Fibroblast of skin of left quadriceps (primary cell): ENCODE measurements around the gene CCDC170.
"Not testable (repeated sequence)": the region's sequence is repeated elsewhere in the genome, so short reads cannot be mapped to it uniquely, and the experiment has no call there.

Experiments
- DNase-seq, 2 experiments: peaks; one replicate each; pipeline ENCODE4 v3.0.0-alpha.2; 2013; ENCODE audit warnings: low read depth in 2 of 2

Gene CCDC170

DNA sequence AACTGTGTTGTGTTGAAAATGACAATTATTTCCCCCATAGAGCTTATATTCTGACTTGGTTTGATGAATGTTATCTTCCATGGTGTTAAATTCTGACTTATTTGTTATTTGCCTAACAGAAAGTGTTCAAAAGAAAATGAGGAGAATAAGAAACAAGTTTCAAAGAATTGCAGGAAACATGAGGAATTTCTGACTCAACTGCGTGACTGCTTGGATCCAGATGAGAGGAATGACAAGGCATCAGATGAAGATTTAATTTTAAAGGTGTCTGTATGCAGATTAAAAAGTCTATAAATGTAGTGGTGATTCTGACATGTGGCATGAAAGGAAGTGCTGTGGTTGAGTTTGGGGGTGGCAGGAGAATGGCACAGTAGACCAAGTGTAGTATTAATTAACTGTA lies 50.6 kb downstream of the CCDC170 start:
- DNase-seq = no peak

DNA sequence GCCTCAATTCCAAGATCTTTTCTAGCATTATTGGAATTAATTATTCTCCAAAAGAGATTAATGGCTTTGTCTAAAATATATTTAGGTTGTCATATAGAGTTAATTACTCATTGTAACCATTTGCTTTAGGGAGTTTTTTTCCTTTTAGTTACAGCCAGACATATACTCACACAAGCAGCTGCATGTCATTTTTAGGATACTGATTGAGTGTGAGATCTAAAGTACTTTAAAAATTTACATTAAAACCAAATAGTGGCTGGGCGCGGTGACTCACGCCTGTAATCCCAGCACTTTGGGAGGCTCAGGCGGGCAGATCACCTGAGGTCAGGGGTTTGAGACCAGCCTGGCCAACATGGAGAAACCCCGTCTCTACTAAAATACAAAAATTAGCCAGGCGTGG lies 51.1 kb downstream of the CCDC170 start:
- not testable (repeated sequence) for DNase-seq

DNA sequence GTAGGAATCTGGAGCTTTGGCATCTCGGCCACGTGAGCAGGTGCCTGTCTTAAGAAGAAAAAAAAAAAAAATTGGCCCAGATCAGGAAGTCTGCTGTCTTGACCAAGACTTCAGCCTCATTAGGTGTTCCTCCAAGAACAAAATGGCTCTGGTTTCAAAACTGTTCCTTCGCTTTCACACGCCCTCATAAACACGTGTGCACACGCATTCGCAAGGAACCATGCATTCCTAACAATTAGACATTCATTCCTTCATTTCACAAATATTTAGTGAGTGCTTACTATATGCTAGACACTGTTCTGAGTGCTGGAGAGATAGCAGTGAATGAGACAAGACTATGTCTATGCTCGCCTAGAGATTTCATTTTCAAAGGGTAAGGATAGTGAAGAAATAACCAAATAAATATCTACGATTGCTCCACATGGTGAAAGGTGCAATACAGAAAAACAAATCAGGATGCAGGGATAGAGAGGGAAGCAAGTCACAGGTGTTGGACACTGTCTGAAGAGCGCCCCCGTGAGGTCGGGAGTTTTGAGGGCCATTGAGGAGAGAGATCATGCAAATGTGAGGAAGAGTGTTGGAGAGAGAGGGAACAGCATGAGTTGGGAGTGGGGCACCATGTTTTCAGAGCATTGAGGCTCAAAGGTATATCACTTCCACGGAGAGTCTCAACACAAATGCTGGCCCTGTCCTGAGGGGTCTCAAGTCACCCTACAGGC lies 53.3 kb downstream of the CCDC170 start:
- no peak for DNase-seq

DNA sequence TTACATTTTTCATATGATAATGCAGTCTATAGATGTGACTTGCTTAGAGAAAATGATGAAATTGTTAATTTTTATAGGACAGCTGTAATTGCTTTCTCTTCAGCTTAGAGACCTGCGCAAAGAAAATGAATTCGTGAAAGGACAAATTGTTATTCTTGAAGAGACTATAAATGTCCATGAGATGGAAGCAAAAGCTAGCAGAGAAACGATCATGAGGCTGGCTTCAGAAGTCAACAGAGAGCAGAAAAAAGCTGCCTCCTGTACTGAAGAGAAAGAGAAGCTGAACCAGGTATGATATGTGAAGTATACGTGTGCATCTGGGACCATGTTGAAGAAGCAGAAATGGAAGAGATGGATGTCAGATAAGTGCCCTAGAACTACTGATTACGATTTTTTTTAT lies 54.4 kb downstream of the CCDC170 start:
- no peak for DNase-seq

DNA sequence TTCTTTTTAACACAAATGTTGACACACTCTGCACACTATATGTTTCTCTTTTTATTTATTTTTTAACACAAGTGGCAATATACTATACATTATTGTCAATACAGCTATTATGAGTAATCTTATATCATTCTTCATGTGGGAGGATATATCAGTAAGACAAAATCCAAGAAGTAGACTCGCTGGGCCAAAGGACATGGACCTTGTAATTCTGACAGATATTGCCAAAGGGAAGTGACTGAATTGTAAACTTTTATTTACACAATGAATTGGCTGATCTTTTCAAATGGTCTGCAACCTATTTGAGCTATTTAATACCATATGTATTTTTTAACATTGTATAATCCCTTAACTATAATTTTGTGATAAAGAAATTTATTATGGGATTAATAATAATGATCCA lies 56.0 kb downstream of the CCDC170 start:
- DNase-seq = no peak

DNA sequence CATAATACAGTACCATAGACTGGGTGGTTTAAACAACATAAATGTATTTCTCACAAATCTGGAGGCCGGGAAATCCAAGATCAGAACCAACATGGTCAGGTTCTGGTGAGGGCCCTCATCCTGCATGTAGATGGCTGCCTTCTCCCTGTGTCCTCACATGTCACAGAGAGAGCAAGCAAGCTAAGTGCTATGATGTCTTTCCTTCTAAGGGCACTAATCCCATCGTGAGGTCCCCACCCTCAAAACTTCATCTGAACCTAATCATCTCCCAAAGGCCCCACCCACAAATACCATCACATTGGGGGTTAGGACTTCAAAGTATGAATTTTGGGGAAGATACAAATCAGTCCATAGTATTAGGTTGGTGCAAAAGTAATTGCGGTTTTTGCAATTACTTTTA lies 56.8 kb downstream of the CCDC170 start:
- no peak for DNase-seq

DNA sequence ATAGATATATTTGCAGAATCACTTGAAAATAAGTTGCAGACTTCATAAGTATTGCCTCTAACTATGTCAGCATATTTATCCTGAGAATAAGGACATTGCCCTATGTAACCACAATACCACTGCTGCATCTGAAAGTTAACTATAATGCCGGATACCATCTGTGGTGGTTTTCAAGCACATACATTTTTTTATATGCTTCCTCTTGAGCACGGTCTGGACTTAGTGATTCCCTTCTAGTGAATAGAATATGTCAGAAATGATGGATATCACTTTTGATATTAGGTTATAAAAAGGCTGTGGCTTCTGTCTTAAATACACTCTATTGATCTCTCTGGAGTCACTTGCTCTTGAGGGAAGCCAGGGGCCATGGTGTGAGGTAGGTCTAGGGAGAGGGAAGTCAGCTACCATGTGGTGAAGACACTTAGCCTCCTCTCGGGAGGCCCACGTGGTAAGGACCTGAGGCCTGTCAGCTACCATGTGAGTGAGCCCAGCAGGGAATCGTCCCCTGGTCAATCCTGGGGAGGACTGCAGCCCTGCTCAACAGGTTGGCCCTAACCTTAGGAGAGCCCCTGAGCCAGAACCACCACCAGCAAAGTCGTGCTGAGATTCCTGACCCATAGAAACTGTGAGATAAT lies 57.5 kb downstream of the CCDC170 start:
- no peak for DNase-seq

DNA sequence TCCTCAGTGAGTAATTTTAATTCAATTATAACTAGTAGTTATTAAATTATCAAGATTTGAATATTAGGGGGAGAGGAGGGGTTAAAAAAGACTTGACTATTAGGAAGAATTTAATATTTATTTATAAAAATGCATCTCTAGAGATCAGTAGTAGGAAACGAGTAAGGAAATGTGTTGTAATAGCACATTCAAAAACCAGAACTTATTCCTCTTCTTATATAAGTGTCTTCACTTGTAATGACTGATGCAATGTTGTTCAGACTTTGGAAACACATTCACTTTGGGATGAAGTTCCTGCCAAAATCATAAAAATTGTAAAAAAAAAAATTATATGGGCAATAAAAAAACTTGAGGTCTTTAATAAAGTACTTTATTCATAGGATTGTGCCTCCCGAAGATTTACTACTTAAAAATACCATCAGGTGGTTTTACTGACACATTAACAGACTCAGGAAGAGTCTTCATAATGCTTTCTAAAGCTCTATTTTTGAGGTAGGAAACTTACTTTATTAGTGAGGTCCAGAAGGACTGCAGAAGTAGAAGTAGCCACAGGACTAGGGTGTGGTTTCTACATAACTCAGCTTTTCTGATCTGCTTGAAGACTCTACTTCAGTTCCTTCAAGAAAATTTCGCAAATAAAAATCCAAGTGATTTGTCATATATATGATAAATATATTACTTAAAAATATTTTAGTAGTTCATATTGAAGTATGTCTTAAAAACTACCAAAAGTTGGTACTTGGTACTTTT lies 59.8 kb downstream of the CCDC170 start:
- DNase-seq = no peak

DNA sequence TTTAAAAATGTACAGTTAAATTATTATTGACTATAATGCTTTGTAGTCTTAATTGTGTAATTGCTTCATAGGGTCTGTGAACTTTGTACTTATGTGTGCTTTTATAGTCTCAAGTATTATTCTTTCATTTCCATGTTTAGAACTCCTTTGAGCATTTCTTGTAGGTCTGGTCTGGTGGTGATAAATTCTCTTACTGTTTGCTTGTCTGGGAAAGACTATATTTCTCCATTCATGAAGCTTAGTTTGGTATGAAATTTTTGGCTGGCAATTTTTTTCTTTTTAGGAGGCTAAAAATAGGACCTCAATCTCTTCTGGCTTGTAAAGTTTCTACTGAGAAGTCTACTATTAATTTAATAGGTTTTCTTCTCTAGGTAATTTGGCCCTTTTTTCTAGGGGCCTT lies 67.4 kb downstream of the CCDC170 start:
- DNase-seq = no peak

DNA sequence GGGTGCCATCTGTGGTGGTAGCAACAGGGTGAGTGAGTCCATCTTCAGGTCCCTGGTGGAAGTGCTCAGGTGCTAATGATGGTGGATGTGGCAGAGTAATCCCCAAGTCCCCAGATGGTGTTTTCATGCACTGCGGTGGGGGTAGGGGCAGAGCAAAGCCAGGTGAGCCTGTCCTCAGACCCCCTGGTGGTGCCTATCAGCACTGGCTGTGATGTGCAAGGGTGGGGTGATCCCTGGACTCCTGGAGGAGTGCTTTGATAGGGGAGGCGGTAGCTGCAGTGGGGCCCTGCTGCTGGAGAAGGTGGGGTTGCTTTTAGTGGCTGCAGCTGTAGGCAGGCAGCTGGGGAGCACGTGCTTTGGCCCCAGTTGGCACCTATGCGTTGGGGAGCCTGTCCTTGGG lies 70.8 kb downstream of the CCDC170 start:
- no peak for DNase-seq

DNA sequence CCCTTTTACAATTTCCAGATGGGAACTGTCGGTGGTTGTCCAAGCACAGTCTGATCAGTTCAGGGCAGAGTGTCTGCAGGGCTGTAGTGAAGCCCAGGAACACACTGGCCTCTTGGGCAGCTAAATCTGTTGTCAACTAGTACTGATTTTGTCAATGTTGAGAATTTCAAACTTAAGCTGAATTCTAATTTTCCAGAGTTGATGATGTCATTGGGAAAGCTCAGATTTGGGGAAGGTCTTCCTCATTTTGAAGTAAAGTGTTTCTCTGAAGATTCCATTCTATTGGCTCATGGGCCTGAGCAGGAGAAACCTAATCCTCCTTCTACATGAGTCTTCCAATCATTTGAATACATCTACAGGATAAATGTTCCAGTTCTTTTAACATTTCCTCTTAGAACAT lies 72.1 kb downstream of the CCDC170 start:
- no peak for DNase-seq

DNA sequence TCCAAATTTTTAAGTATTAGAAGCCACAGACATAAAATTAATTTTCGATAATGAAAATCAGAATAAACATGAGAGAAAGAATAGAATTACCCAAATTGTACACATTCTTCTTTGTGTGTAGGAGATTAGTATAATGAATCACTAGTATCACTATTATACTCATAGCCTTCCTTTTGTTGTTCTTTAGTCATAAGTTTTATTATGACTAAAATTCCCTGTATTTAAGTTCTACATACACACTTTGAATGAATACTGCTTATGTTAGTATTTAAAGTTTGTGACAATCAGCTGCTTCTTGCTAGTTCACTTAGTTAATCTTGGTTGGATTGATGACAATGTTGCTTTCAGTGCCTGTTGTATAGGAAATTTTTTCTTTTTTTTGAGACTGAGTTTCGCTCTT lies 72.7 kb downstream of the CCDC170 start:
- no peak for DNase-seq

DNA sequence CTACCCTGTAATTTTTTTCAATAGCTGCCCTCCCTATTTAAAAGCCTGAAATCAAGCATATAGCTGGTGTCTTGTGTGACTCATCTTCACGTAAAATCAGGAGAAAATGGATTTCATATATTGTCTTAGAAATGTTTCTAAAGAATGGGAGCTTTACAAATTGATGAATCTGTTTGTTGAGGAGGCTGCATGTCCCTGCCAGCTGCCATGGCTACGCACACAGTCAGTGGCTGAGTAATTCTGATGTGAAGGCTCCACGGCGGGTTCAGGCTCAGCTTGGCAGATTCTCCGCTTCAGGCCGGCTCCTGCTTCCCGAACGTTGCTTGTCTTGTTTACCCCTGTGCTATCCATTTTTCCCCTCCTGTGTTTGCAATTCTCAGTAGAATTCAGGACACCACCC lies 82.8 kb downstream of the CCDC170 start:
- no peak for DNase-seq

DNA sequence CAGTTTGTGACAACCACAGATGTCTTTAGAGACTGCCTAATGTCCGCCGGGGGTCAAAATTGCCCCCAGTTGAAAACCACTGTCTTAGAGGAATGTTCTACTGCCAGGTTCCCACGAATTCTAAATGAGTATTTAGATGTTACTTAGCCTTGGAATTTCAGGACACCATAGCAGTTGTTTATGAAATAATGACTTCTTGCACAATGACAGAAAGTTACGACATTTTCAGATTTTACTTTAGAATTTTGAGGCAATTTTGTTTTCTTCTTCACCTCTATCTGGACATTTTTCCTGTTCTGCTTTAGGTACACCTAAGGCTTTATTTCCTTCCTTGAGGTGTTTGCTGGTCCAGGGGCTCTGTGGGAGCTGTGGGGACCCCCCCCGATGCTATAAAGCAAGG lies 83.4 kb downstream of the CCDC170 start:
- DNase-seq = no peak

DNA sequence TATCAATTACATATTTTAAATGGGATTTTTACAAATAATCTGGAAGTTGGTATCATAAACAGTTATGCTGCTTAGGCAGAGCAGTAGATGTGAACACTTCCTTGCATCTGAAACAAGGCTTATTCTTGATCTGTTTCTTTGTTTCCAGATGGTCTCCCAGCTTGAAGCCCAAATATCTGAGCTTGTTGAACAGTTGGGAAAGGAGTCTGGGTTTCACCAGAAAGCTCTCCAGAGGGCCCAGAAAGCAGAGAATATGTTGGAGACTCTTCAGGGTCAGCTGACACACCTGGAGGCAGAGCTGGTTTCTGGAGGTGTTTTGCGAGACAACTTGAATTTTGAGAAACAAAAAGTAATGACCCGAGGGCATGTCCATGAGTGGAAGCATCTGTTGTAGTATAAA lies 91.9 kb downstream of the CCDC170 start:
- DNase-seq = no peak

DNA sequence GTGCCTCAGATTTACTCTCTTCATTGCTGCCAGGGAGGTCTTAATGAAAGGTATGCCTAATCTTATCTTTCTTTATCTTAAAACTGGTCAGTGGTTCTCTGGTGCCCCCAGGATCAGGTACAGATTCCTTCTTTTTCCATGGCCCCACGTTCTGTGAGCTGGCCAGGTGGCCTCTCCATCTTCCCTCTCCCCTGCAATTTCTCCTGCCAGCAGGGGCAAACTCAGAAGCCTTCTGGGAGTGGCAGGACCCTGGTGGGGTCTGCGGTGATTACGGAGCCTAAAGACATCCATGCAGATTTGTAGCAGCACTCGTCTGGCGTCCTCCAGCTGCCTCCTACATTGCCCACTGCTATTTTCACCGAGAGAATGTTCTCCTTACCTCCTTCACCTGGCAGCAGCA lies 95.8 kb downstream of the CCDC170 start:
- DNase-seq = no peak

DNA sequence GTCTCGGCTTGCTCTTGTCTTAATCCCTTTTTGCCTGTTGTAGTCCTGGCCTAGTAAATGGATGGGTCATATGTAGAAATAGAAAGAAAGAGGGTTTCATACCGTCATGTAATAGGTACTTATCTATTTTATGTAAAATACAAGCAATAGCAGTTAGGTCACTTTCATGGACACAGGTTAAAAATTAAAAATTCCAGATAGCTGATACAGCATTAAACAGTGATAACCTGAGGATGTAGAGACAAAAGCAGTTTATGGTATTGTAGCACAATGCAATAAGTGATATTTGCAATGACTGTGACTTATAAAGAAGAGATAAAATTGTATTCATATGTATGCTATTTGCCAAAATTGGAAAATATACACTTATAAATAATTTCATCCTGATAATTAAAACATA lies 96.9 kb downstream of the CCDC170 start:
- no peak for DNase-seq

DNA sequence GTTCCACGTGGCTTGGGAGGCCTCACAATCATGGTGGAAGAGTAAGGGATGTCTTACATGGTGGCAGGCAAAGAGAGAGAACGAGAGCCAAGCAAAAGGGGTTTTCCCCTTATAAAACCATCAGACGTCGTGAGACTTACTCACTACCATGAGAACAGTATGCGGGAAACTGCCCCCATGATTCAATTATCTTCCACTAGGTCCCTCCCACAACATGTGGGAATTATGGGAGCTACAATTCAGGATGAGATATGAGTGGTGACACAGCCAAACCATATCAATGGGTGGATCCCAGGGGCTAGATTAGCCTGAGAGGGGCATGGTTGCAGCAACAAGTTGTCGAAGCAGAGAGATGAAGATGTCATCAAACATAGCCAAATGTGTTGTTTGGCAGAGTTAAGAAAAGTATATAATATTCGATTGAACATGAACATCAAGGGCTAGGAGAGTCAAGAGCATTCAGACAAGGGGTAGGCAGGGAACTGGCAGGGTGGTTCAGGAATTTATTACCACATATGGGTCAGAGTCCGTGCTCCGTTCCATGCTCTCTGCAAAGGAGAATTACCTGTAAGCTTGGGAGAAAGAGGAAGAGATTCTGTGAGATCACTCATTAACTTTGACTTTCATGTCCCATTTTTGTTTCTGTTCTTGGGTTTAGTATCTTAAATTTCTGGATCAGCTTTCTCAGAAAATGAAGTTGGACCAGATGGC lies 98.8 kb downstream of the CCDC170 start:
- DNase-seq = no peak

DNA sequence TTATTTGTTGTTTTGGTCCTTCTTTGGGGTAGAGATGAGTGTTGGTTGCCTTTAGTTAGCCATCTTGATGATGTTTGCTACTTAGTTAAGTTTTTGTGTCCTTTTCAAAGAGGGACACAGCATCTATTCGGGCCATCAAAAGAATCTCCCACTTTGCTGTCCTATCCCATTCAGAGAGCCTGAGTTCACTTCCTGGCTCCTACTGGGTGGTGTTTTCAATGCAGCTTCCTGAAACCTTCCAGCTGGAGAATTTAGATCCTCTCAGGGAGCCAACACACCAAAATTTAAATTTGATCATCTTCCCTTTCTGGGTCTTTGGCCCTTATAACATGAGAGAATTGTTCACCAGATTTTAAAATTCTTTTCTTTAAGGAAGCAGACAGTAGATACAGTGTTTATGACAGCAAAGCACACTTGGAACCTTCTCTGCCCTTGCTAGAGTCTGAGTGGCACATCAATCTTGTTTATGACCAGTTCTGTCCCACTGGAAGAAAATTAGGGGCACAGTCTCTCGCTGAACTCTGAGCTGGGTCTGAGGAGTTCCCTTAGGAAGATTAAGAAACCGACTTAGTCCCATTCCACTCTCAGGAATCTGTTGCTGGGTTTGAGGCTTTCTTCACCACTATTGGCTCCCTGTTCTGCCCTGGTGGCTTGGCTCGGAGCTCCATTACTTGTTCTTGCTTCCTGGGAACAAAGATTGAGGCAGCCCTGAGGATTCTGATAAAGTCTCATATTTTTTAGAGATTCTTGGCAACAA lies 115.5 kb downstream of the CCDC170 start:
- DNase-seq = no peak

DNA sequence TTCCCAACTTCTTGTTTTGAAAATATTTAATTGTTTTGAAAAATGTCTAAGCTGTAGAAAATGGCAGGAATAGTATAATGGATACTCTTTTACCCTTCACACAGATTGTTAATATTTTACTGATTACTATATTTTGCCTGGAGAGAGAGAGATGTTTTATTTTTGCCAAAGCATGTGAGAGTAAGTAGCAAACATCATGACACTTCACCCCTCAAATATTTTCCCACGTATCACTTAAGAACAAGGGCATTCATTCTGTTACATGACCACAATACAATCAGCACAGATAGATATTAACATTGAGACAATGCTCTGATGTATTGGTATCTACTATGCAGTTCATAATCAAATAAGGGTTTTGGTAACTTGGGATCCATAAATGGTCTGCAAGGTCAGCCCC lies 116.5 kb downstream of the CCDC170 start:
- DNase-seq = no peak

DNA sequence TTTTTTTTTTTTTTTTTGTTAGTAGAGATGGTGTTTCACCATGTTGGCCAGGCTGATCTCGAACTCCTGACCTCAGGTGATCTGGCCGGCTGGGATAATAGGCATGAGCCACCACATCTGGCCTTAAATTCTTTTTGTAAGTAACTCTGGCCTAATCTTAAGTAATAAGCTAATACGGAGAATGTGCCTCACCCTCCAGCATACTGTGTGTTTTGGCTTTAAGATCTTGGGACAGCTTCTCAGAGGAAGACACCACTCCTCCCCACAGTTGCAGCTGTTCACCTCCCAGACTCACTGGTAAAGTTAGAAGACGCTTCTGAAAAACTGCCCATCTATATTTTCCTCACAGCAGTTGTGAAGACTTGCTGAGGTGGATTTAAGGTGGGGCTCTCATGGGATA lies 120.8 kb downstream of the CCDC170 start:
- no peak for DNase-seq

DNA sequence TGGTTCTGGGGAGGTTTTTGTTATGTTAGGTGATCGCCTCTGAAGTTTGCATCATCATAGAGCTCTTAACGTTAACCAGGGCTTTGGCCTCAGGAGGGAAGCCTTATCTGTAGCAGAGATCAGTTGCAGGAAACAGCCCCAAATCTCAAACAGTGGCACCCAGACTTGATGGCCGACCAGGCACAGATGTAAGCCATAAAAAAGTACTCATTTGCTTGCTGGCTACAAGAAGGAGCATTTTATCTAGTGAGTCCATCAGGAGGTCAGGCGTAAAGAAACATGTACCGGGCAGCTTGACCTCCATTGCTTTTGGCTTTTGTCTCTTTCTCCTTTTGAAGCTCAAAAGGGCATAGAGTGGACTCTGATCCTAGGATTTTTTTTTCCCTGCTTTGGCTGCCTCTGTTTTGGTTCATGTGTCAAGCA lies 122.3 kb downstream of the CCDC170 start:
- DNase-seq = no peak
